ENCODE measurements around the gene ATG7.
A peak's percentile ranks its signal among the peaks of the same experiment; 100 is the strongest.
"Not testable (repeated sequence)": the region's sequence is repeated elsewhere in the genome, so short reads cannot be mapped to it uniquely, and the experiment has no call there.

Gene ATG7

GRCh38 chr3:11434563-11435096 is 162.4 kb downstream of the ATG7 start:
- no peak for DNase-seq (ENCODE audit: low spot score)

GRCh38 chr3:11435440-11436165 is 163.4 kb downstream of the ATG7 start:
- DNase-seq (ENCODE audit: low spot score): peak; percentile 14

GRCh38 chr3:11436775-11437174 is 164.6 kb downstream of the ATG7 start:
- DNase-seq (ENCODE audit: low spot score): no peak

GRCh38 chr3:11437506-11437905 is 165.3 kb downstream of the ATG7 start:
- no peak for DNase-seq (ENCODE audit: low spot score)

GRCh38 chr3:11438646-11439045 is 166.4 kb downstream of the ATG7 start:
- no peak for DNase-seq (ENCODE audit: low spot score)

GRCh38 chr3:11441346-11441745 is 169.1 kb downstream of the ATG7 start:
- DNase-seq (ENCODE audit: low spot score): not testable (repeated sequence)

- no peak for DNase-seq (ENCODE audit: low spot score)
Observed at GRCh38 chr3:11444404-11444803, 172.2 kb downstream of the ATG7 start.

GRCh38 chr3:11445193-11445592 is 173.0 kb downstream of the ATG7 start:
- DNase-seq (ENCODE audit: low spot score): not testable (repeated sequence)

GRCh38 chr3:11445883-11446282 is 173.7 kb downstream of the ATG7 start:
- DNase-seq (ENCODE audit: low spot score): no peak

- DNase-seq (ENCODE audit: low spot score): no peak
Observed at GRCh38 chr3:11447584-11448200, 175.5 kb downstream of the ATG7 start.

- no peak for DNase-seq (ENCODE audit: low spot score)
Observed at GRCh38 chr3:11450015-11450414, 177.8 kb downstream of the ATG7 start.

- DNase-seq (ENCODE audit: low spot score): no peak
Observed at GRCh38 chr3:11452312-11452711, 180.1 kb downstream of the ATG7 start.

- no peak for DNase-seq (ENCODE audit: low spot score)
Observed at GRCh38 chr3:11452885-11453847, 181.0 kb downstream of the ATG7 start.

- DNase-seq (ENCODE audit: low spot score): no peak
Observed at GRCh38 chr3:11455956-11456355, 183.8 kb downstream of the ATG7 start.

GRCh38 chr3:11457135-11457534 is 184.9 kb downstream of the ATG7 start:
- DNase-seq (ENCODE audit: low spot score): no peak

GRCh38 chr3:11459186-11459824 is 187.1 kb downstream of the ATG7 start:
- DNase-seq (ENCODE audit: low spot score): no peak

GRCh38 chr3:11461226-11461625 is 189.0 kb downstream of the ATG7 start:
- DNase-seq (ENCODE audit: low spot score): no peak

GRCh38 chr3:11462673-11463072 is 190.5 kb downstream of the ATG7 start:
- not testable (repeated sequence) for DNase-seq (ENCODE audit: low spot score)

GRCh38 chr3:11463591-11463990 is 191.4 kb downstream of the ATG7 start:
- no peak for DNase-seq (ENCODE audit: low spot score)

GRCh38 chr3:11464356-11464755 is 192.2 kb downstream of the ATG7 start:
- DNase-seq (ENCODE audit: low spot score): no peak

- DNase-seq (ENCODE audit: low spot score): no peak
Observed at GRCh38 chr3:11465744-11466616, 193.8 kb downstream of the ATG7 start.

All from hematopoietic multipotent progenitor cell treated with erythropoietin and hydrocortisone succinate and interleukin-3 and kit ligand, for 15 days (in vitro differentiated cells).